Prostate gland (tissue), 2 donors: ENCODE measurements around the gene ADISSP.

Experiments
- POLR2A ChIP-seq: fragments of 450-650 bp; IDR thresholded peaks from one replicate; pipeline ENCODE4 v1.6.1; 2016; ENCODE audit warnings: antibody characterized with exemption, mild to moderate bottlenecking
- POLR2AphosphoS5 ChIP-seq: sonication (generic); formaldehyde crosslinking; IDR thresholded peaks from one replicate; pipeline ENCODE4 v1.6.1; 2017; ENCODE audit warnings: antibody characterized with exemption
- TF ChIP-seq, protein P1 (sequence below), 4 experiments: fragments of 200-600 bp in 2 of 4; fragments of 450-650 bp in 2 of 4; sonication (generic) in 2 of 4; IDR thresholded peaks; 1 replicate in 3 of 4; 2 replicates in 1 of 4; pipeline ENCODE4 v1.5.1; 2016 to 2019; ENCODE audit warnings: antibody characterized with exemption in 4 of 4, mild to moderate bottlenecking in 2 of 4, moderate library complexity in 2 of 4

- TF ChIP-seq, protein P1, sequence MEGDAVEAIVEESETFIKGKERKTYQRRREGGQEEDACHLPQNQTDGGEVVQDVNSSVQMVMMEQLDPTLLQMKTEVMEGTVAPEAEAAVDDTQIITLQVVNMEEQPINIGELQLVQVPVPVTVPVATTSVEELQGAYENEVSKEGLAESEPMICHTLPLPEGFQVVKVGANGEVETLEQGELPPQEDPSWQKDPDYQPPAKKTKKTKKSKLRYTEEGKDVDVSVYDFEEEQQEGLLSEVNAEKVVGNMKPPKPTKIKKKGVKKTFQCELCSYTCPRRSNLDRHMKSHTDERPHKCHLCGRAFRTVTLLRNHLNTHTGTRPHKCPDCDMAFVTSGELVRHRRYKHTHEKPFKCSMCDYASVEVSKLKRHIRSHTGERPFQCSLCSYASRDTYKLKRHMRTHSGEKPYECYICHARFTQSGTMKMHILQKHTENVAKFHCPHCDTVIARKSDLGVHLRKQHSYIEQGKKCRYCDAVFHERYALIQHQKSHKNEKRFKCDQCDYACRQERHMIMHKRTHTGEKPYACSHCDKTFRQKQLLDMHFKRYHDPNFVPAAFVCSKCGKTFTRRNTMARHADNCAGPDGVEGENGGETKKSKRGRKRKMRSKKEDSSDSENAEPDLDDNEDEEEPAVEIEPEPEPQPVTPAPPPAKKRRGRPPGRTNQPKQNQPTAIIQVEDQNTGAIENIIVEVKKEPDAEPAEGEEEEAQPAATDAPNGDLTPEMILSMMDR (IDR thresholded peaks at IDR 0.05) = no peak
- no peak for TF ChIP-seq POLR2AphosphoS5
- TF ChIP-seq POLR2A = no peak
Measured at GRCh38 chr20:3800256-3800877, 32.8 kb upstream of the ADISSP start.
